ENCODE measurements around the gene SLC5A1.
A peak's percentile ranks its signal among the peaks of the same experiment; 100 is the strongest.

Gene SLC5A1

DNA sequence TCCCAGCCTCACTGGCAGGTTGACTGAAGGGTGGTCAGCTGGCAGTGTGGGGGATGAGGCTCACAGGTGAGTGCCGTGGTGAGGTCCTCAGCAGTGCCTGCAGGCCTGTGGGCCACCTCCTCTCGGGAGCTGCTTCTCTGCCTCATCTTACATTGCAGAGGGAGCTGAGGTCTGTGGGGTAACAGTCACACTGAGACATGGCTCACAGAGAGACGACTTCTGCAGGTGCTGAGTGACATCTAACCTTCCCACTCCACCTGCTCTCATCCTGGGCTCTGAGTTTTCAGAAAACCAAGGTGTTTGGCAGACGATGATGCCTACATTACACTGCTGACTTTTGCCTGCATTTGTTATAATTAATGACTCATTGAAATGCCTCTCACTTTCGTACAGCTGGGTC is 8.8 kb upstream of the SLC5A1 start:
- TF ChIP-seq GATA3 (IDR thresholded peaks at IDR 0.05; ENCODE audit: low read depth, low read length) (no peak), GATA2 (IDR thresholded peaks at IDR 0.05; ENCODE audit: low read depth, low read length) (no peak)

GRCh38 chr22:32037236-32037635 is 5.8 kb upstream of the SLC5A1 start:
- TF ChIP-seq GATA3 (IDR thresholded peaks at IDR 0.05; ENCODE audit: low read depth, low read length) (no peak), GATA2 (IDR thresholded peaks at IDR 0.05; ENCODE audit: low read depth, low read length) (no peak)

DNA sequence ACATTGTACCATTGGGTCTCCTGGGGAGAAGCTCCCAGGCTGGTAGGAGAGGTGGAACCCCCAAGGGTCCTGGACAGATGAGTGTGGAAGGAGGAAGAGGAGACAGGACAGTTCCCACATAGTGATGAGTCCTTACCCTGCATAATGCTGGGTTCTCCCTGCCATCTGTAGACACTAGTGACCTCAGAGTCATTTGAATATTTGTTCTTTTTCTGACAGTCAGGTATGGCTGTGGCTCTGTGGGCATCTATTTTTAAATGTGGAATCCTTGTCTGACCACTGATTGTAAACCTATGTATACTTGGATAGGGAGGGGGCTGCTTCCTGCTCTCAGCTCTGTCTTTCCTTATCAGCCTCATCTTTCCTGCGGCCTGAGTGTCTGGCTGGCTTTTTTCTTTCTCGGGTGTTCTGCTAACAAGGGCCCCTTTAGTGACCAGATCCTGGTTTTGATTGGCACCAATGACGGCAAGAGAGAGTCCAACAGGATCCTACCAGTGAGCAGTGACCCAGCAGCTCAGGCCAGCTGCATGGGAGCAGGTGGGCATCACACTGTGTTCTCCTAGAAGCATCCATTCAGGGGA is 2.6 kb upstream of the SLC5A1 start:
- TF ChIP-seq GATA2 (IDR thresholded peaks at IDR 0.05; ENCODE audit: low read depth, low read length) (peak; percentile 99), GATA3 (IDR thresholded peaks at IDR 0.05; ENCODE audit: low read depth, low read length) (peak; percentile 93)

DNA sequence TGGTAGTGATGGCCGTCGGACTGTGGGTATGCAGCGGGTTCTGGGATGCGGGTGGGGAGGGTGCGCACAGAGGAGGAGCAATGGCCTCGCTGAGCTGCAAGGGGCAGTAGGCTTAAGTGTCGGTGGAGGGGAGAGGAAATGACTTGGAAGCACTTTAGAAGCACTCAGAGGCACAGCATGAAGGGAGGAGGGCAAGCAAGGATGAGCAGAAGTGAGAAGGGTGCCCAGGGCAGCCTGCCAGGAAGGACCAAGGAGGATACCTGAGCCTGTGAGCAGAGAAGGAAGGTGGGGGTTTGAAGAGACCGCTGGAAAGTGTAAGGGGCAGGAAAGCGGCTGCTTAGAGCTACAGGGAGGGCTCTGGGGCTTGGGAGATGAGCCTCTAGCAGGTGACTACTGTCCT is 330 bp downstream of the SLC5A1 start:
- TF ChIP-seq GATA2 (IDR thresholded peaks at IDR 0.05; ENCODE audit: low read depth, low read length): no peak
- TF ChIP-seq GATA3 (IDR thresholded peaks at IDR 0.05; ENCODE audit: low read depth, low read length): no peak

DNA sequence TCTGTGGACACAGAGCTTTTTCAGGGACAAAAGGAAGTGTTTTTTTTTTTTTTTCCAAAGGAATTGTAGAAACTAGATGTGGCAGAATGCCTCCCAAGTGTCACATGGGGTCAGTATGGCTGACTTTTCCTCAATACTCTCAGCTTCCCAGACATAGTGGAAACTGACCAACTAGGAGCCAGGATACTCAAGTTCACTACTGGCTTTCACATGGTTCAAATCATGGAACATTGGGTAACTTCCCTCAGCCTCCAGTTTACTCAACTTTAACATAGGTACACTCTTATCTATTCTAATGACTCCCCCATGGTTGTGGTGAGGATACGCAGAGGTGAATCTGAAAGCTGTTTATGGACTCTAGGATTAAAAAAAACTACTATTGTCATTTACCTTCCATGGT is 1.4 kb downstream of the SLC5A1 start:
- TF ChIP-seq GATA3 (IDR thresholded peaks at IDR 0.05; ENCODE audit: low read depth, low read length) (no peak), GATA2 (IDR thresholded peaks at IDR 0.05; ENCODE audit: low read depth, low read length) (no peak)

- TF ChIP-seq GATA2 (IDR thresholded peaks at IDR 0.05; ENCODE audit: low read depth, low read length) (no peak), GATA3 (IDR thresholded peaks at IDR 0.05; ENCODE audit: low read depth, low read length) (no peak)
Measured at GRCh38 chr22:32044913-32045312, 1.9 kb downstream of the SLC5A1 start.

GRCh38 chr22:32048069-32048468 is 5.0 kb downstream of the SLC5A1 start:
- TF ChIP-seq GATA3 (IDR thresholded peaks at IDR 0.05; ENCODE audit: low read depth, low read length): no peak
- no peak for TF ChIP-seq GATA2 (IDR thresholded peaks at IDR 0.05; ENCODE audit: low read depth, low read length)

DNA sequence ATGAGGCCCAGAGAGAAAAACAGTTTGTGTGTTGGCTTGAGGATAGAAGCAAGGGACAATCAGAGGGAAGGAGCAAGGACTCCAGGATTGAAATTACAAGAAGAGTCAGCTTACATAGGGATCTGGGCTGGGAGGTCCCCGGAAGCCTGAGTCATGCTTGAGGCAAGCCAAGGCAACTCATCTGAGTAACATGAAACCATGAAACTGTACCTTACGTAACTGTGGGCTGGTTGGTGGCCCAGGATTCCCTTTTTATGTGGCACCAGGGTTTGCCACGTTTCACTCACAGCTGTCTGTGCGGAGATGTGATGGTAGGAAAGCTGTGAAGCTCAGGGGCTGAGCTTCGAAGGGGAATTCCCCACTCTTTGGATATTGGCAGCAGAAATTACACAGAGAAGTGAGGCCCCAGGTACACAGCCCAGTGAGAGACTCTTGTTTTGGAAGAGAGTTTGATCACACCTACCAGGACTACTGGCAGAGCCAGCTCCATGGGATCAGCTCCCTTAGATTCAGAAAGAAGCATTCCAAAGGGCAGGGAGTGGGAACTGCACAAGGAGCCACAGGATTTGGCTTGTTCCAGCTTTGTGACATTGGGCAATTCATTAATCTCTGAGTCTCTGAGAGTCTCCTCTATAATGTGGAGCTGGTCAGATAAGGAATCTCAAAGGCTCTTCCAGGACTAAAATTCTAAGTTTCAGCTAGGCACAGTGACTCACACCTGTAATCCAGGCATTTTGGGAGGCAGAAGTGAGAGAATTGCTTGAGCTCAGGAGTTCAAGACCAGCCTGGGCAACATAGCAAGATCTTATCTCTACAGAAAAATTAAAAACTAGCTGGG is 7.8 kb downstream of the SLC5A1 start:
- TF ChIP-seq GATA3 (IDR thresholded peaks at IDR 0.05; ENCODE audit: low read depth, low read length) (no peak), GATA2 (IDR thresholded peaks at IDR 0.05; ENCODE audit: low read depth, low read length) (no peak)

GRCh38 chr22:32052244-32052643 is 9.2 kb downstream of the SLC5A1 start:
- TF ChIP-seq GATA2 (IDR thresholded peaks at IDR 0.05; ENCODE audit: low read depth, low read length) (no peak), GATA3 (IDR thresholded peaks at IDR 0.05; ENCODE audit: low read depth, low read length) (no peak)

DNA sequence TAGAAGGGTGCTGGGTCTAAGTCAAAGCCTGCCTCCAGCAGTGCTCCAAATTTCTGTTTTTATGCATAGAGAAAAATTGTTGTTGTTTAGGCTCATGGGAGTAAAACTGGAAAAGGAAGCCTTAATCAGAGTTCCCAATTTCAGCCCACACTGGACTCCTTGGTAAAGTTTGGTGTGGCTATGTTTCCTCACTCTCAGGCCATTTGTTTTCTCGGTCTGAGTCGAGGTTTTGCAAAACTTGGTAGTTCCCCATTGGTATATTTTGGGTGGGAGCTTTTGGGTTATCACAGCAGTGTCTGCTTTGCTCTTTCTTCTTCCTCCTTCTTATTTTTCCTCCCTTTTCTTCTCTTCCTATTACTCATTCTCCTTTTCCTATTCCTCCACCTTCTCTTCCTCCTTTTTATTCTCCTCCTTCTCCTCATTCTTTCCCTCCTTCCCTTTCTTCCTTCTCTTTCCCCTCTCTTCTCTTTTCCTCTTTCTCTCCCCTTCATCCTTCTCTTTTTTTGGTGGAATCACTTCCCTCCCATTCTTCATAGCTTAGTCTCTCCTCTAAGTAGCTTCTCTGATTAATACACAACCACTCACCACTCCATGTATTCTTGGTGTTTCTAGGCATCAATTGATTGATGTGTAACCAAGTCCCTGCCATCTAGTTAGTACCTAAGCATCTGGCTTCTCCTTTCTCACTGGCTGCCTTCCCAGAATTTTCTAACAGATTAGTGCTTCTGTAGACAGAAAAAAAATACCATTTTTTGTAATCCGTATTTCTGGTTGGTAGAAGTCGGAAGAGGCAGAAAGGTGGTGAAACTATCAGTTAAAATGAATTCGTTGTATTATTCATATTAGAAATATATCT is 10.1 kb downstream of the SLC5A1 start:
- TF ChIP-seq GATA3 (IDR thresholded peaks at IDR 0.05; ENCODE audit: low read depth, low read length): no peak
- TF ChIP-seq GATA2 (IDR thresholded peaks at IDR 0.05; ENCODE audit: low read depth, low read length): no peak

GRCh38 chr22:32055069-32055468 is 12.0 kb downstream of the SLC5A1 start:
- TF ChIP-seq GATA2 (IDR thresholded peaks at IDR 0.05; ENCODE audit: low read depth, low read length) (no peak), GATA3 (IDR thresholded peaks at IDR 0.05; ENCODE audit: low read depth, low read length) (no peak)

DNA sequence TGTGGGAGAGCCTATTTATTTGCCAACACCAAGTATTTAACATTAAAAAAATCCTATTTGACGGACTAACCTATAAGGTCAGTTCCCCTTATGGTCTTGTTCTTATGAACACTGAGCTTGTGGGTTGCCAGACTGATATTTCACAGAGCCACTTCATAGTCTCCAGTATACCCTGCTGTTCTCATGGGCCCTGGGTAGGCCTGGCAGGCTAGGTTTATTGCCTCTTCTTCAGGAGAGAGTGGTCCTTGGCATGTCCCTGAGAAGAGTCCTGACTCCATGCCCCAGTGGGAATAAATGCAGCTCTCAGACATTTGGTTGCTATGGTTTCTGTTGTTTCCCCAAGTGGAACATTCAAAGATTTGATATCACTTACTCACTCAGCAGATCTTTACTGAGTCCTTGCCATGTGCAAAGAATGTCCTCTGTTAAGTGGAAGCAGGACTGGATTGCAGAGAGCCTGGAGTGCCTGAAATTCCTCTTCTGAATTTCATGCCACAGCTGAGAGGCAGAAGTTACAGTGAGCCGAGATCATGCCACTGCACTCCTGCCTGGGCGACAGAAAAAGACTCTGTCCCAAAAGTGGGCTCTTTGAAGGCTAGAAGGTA is 15.7 kb downstream of the SLC5A1 start:
- TF ChIP-seq GATA3 (IDR thresholded peaks at IDR 0.05; ENCODE audit: low read depth, low read length) (no peak), GATA2 (IDR thresholded peaks at IDR 0.05; ENCODE audit: low read depth, low read length) (no peak)

- TF ChIP-seq GATA3 (IDR thresholded peaks at IDR 0.05; ENCODE audit: low read depth, low read length) (no peak), GATA2 (IDR thresholded peaks at IDR 0.05; ENCODE audit: low read depth, low read length) (no peak)
Measured at GRCh38 chr22:32059426-32059825, 16.4 kb downstream of the SLC5A1 start.

GRCh38 chr22:32063701-32064100 is 20.6 kb downstream of the SLC5A1 start:
- TF ChIP-seq GATA2 (IDR thresholded peaks at IDR 0.05; ENCODE audit: low read depth, low read length): no peak
- TF ChIP-seq GATA3 (IDR thresholded peaks at IDR 0.05; ENCODE audit: low read depth, low read length): no peak
